Central memory CD8-positive, alpha-beta T cell (primary cell): ENCODE data around the gene QSOX2.
"Not testable (repeated sequence)": the region's sequence is repeated elsewhere in the genome, so short reads cannot be mapped to it uniquely, and the experiment has no call there.

Source experiments
- ATAC-seq: fragments of 150-1000 bp; cut with Tn5 transposase; replicated peaks from 2 replicates; pipeline ENCODE4 v1.10.0; 2022; ENCODE audit warnings: mild to moderate bottlenecking, moderate FRiP score, moderate number of reproducible peaks; ENCODE audit not compliant: poor library complexity, severe bottlenecking; ENCODE audit errors: extremely low read depth
- DNase-seq, 2 donors: peaks; one replicate each; pipeline ENCODE4 v3.0.0; 2021; ENCODE audit warnings: low spot score in 2 of 2
- H3K27ac Mint-ChIP-seq: one replicate; pipeline ENCODE4 v1.8.0; 2022; ENCODE audit warnings: low read depth, mild to moderate bottlenecking, moderate library complexity, mixed read lengths
- H3K27me3 Mint-ChIP-seq: one replicate; pipeline ENCODE4 v1.8.0; 2022; ENCODE audit warnings: mixed read lengths
- H3K36me3 Mint-ChIP-seq: one replicate; pipeline ENCODE4 v1.8.0; 2022; ENCODE audit warnings: mild to moderate bottlenecking, moderate library complexity, mixed read lengths; ENCODE audit not compliant: insufficient read depth
- H3K4me1 Mint-ChIP-seq: one replicate; pipeline ENCODE4 v1.8.0; 2022; ENCODE audit warnings: mixed read lengths
- H3K4me3 Mint-ChIP-seq: one replicate; pipeline ENCODE4 v1.8.0; 2022; ENCODE audit warnings: mild to moderate bottlenecking, moderate library complexity, mixed read lengths
- H3K9me3 Mint-ChIP-seq: one replicate; pipeline ENCODE4 v1.8.0; 2022; ENCODE audit warnings: mixed read lengths

The QSOX2 gene

GRCh38 chr9:136277746-136278145, 32.1 kb upstream of the QSOX2 start:
- H3K9me3 Mint-ChIP-seq, result no peaks in the 10 kb centered on the region
- DNase-seq (no peak), ATAC-seq (no peak)
- H3K4me3 Mint-ChIP-seq, result no peak overlapping the region
- H3K27me3 Mint-ChIP-seq, result peaks cover 7% of the 10 kb centered on the region
- no peak overlapping the region for H3K27ac Mint-ChIP-seq
- no peaks in the 10 kb centered on the region for H3K36me3 Mint-ChIP-seq
- no peaks in the 10 kb centered on the region for H3K4me1 Mint-ChIP-seq

DNA sequence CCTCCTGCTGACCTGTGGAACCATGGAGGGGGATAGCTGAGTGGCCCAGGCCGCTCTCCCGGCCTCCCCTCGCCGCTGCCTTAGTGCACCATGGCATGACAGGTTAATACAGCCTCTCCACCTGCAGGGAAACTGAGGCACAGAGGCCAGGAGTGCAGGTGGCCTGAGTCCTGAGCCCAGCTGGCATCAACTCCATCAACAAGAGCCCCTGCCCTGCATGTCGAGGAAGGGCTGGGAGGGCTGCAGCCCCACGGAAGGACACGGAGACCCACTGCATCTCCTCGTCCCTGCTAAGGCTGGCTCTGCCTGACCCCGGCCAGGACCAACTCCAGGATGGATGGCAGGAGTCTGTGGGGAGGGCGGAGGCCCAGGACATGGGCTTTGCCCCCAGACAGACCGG, 31.1 kb upstream of the QSOX2 start:
- ATAC-seq (no peak), DNase-seq (no peak)
- Mint-ChIP-seq H3K4me1 (no peaks in the 10 kb centered on the region), H3K4me3 (no peak overlapping the region), H3K27ac (no peak overlapping the region), H3K27me3 (peaks cover 7% of the 10 kb centered on the region), H3K9me3 (no peaks in the 10 kb centered on the region), H3K36me3 (no peaks in the 10 kb centered on the region)

- no peak overlapping the region for H3K27ac Mint-ChIP-seq
- H3K4me3 Mint-ChIP-seq, result no peak overlapping the region
- DNase-seq (no peak), ATAC-seq (no peak)
- H3K9me3 Mint-ChIP-seq, result no peaks in the 10 kb centered on the region
- H3K27me3 Mint-ChIP-seq, result peaks cover 7% of the 10 kb centered on the region
- no peaks in the 10 kb centered on the region for H3K4me1 Mint-ChIP-seq
- H3K36me3 Mint-ChIP-seq, result no peaks in the 10 kb centered on the region
Measured at GRCh38 chr9:136275655-136276429, 30.2 kb upstream of the QSOX2 start.

- no peaks in the 10 kb centered on the region for H3K4me1 Mint-ChIP-seq
- ATAC-seq (no peak), DNase-seq (no peak)
- H3K9me3 Mint-ChIP-seq, result no peaks in the 10 kb centered on the region
- no peaks in the 10 kb centered on the region for H3K36me3 Mint-ChIP-seq
- H3K27me3 Mint-ChIP-seq, result peaks cover 7% of the 10 kb centered on the region
- H3K4me3 Mint-ChIP-seq, result no peak overlapping the region
- H3K27ac Mint-ChIP-seq, result no peak overlapping the region
Measured at GRCh38 chr9:136274786-136275654, 29.4 kb upstream of the QSOX2 start.

- H3K27me3 Mint-ChIP-seq, result peaks cover 7% of the 10 kb centered on the region
- ATAC-seq, result no peak
- no peaks in the 10 kb centered on the region for H3K36me3 Mint-ChIP-seq
- H3K27ac Mint-ChIP-seq, result no peak overlapping the region
- no peak for DNase-seq
- no peak overlapping the region for H3K4me3 Mint-ChIP-seq
- no peaks in the 10 kb centered on the region for H3K4me1 Mint-ChIP-seq
- no peaks in the 10 kb centered on the region for H3K9me3 Mint-ChIP-seq
Measured at GRCh38 chr9:136273921-136274785, 28.5 kb upstream of the QSOX2 start.

DNA sequence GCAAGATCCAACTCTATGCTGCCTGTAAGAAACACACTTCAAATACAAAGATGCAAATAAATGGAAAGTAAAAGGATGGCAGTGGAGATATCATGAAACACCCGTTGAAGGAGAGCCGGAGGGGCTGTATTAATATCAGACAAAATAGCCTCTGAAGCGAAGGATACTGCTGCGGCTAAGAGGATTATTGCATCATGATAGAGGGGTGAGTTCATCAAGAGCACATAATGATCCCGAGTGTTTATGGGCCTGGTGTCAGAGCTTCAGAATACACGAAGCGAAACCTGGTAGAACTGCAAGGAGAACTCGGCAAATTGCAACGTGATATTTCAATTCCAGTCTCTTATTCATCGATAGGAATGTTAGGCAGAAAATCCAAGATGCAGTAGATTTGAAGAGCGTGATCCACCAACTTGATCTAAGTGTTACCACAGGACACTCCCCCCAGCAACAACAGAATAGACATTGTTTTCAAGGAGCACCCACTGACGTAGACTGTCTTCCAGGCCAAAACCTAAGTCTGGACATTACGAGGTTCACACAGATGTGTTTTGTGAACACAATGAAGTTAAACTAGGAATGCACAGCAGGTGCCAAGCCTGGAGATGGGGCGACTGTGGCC, 27.7 kb upstream of the QSOX2 start:
- Mint-ChIP-seq H3K9me3 (no peaks in the 10 kb centered on the region), H3K4me3 (no peak overlapping the region), H3K36me3 (peaks cover 1% of the 10 kb centered on the region), H3K27ac (no peak overlapping the region), H3K4me1 (no peaks in the 10 kb centered on the region), H3K27me3 (peaks cover 7% of the 10 kb centered on the region)
- DNase-seq (no peak), ATAC-seq (no peak)

- Mint-ChIP-seq H3K9me3 (no peaks in the 10 kb centered on the region), H3K36me3 (peaks cover 7% of the 10 kb centered on the region), H3K27me3 (peaks cover 2% of the 10 kb centered on the region), H3K4me3 (no peak overlapping the region), H3K27ac (no peak overlapping the region), H3K4me1 (peaks cover 6% of the 10 kb centered on the region)
- no peak for DNase-seq
- no peak for ATAC-seq
Measured at GRCh38 chr9:136270173-136270705, 24.6 kb upstream of the QSOX2 start.

- peaks cover 6% of the 10 kb centered on the region for H3K4me1 Mint-ChIP-seq
- peak overlapping the region; percentile 4 for H3K27ac Mint-ChIP-seq
- peaks cover 9% of the 10 kb centered on the region for H3K36me3 Mint-ChIP-seq
- peak overlapping the region; percentile 73 for H3K4me3 Mint-ChIP-seq
- no peak for DNase-seq
- H3K9me3 Mint-ChIP-seq, result no peaks in the 10 kb centered on the region
- no peak for ATAC-seq
- H3K27me3 Mint-ChIP-seq, result no peaks in the 10 kb centered on the region
Measured at GRCh38 chr9:136268735-136269134, 23.1 kb upstream of the QSOX2 start.

DNA sequence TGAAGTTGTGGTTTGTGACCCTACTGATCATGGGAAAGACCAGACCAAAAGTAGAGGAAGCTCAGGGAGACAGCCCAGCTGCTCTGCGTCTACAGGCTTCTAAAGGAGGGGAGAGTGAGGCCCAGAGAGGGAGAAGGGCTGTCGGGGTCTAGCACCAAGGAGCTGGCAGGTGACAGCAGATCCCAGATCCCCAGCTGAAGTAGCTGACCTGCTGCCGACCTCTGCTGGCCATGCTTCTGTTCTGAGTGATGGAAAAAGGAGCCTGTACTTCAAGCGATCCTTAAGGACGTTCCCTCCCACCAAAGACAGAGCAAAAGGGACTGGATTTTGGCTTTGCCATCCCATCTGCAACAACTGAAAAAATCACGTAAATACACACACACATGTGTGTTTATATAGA, 22.7 kb upstream of the QSOX2 start:
- H3K4me1 Mint-ChIP-seq, result peaks cover 6% of the 10 kb centered on the region
- H3K4me3 Mint-ChIP-seq, result peak overlapping the region; percentile 73
- DNase-seq (no peak), ATAC-seq (no peak)
- no peaks in the 10 kb centered on the region for H3K9me3 Mint-ChIP-seq
- H3K27me3 Mint-ChIP-seq, result no peaks in the 10 kb centered on the region
- H3K36me3 Mint-ChIP-seq, result peaks cover 9% of the 10 kb centered on the region
- H3K27ac Mint-ChIP-seq, result peak overlapping the region; percentile 4

- peak; percentile 90 for ATAC-seq
- Mint-ChIP-seq H3K27ac (no peak overlapping the region), H3K9me3 (no peaks in the 10 kb centered on the region), H3K27me3 (no peaks in the 10 kb centered on the region), H3K4me1 (peaks cover 6% of the 10 kb centered on the region), H3K36me3 (peaks cover 9% of the 10 kb centered on the region), H3K4me3 (peak overlapping the region; percentile 73)
- peak; percentile 64 to 70 for DNase-seq
Measured at GRCh38 chr9:136267261-136268111, 21.9 kb upstream of the QSOX2 start.

DNA sequence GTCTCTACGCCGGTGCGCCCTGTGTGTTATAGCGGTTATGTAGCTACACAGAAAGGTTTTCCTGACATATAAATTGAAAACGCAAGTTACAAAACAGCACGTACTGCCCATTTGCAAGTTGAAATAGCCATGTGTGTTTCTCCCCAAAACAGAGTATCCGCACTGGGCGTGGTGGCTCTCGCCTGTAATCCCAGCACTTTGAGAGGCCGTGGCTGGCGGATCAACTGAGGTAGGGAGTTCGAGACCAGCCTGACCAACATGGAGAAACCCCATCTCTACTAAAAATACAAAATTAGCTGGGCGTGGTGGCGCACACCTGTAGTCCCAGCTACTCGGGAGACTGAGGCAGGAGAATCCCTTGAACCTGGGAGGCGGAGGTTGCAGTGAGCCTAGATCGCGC, 21.0 kb upstream of the QSOX2 start:
- ATAC-seq, H3K36me3 Mint-ChIP-seq, DNase-seq, H3K4me1 Mint-ChIP-seq, H3K27me3 Mint-ChIP-seq, H3K27ac Mint-ChIP-seq, H3K9me3 Mint-ChIP-seq: not testable (repeated sequence)
- H3K4me3 Mint-ChIP-seq, result peak overlapping the region; percentile 73
